Neuron (in vitro differentiated cells): ENCODE results near the gene KIF23.
"Not testable (repeated sequence)": the region's sequence is repeated elsewhere in the genome, so short reads cannot be mapped to it uniquely, and the experiment has no call there.

Experiments
- H2AFZ ChIP-seq: one replicate; pipeline ENCODE4 v1.6.1; 2013; ENCODE audit warnings: low read depth, mild to moderate bottlenecking, inconsistent platforms, low read length, moderate library complexity
- H3K27me3 ChIP-seq: one replicate; pipeline ENCODE4 v1.6.1; 2013; ENCODE audit warnings: low read length; ENCODE audit not compliant: insufficient read depth
- H3K36me3 ChIP-seq: one replicate; pipeline ENCODE4 v1.6.1; 2013; ENCODE audit warnings: low read length; ENCODE audit not compliant: insufficient read depth
- H3K4me1 ChIP-seq: one replicate; pipeline ENCODE4 v1.6.1; 2013; ENCODE audit warnings: low read length; ENCODE audit not compliant: insufficient read depth
- H3K4me3 ChIP-seq: 2 replicates; pipeline ENCODE4 v1.5.1; 2013; ENCODE audit warnings: mild to moderate bottlenecking, low read length, moderate library complexity
- H3K9me3 ChIP-seq: one replicate; pipeline ENCODE4 v1.6.1; 2013; ENCODE audit warnings: low read length

KIF23 gene

GRCh38 chr15:69424748-69425413 lies 10.7 kb downstream of the KIF23 start:
- Histone ChIP-seq H3K9me3 (no peaks in the 10 kb centered on the region), H3K27me3 (no peaks in the 10 kb centered on the region), H2AFZ (no peak overlapping the region), H3K36me3 (peaks cover 83% of the 10 kb centered on the region), H3K4me1 (no peaks in the 10 kb centered on the region), H3K4me3 (no peak overlapping the region)

GRCh38 chr15:69433831-69434230 lies 19.7 kb downstream of the KIF23 start:
- H2AFZ ChIP-seq, result no peak overlapping the region
- no peak overlapping the region for H3K4me3 ChIP-seq
- no peaks in the 10 kb centered on the region for H3K27me3 ChIP-seq
- no peaks in the 10 kb centered on the region for H3K9me3 ChIP-seq
- no peaks in the 10 kb centered on the region for H3K4me1 ChIP-seq
- peaks cover 81% of the 10 kb centered on the region for H3K36me3 ChIP-seq

GRCh38 chr15:69434238-69434637 lies 20.1 kb downstream of the KIF23 start:
- peaks cover 81% of the 10 kb centered on the region for H3K36me3 ChIP-seq

GRCh38 chr15:69434679-69435078 lies 20.5 kb downstream of the KIF23 start:
- Histone ChIP-seq H3K4me3 (no peak overlapping the region), H3K4me1 (no peaks in the 10 kb centered on the region), H3K9me3 (no peaks in the 10 kb centered on the region), H2AFZ (no peak overlapping the region), H3K27me3 (no peaks in the 10 kb centered on the region), H3K36me3 (peaks cover 81% of the 10 kb centered on the region)

More at GRCh38 chr15:69434238-69434637, 20.1 kb downstream of the KIF23 start:
- Histone ChIP-seq H3K4me3 (no peak overlapping the region), H3K4me1 (no peaks in the 10 kb centered on the region), H3K27me3 (no peaks in the 10 kb centered on the region), H2AFZ (no peak overlapping the region), H3K9me3 (no peaks in the 10 kb centered on the region)

- Histone ChIP-seq H3K9me3 (no peaks in the 10 kb centered on the region), H3K27me3 (no peaks in the 10 kb centered on the region), H3K4me3 (no peak overlapping the region), H3K4me1 (no peaks in the 10 kb centered on the region), H2AFZ (no peak overlapping the region), H3K36me3 (peaks cover 81% of the 10 kb centered on the region)
These were observed 21.8 kb downstream of the KIF23 start for GRCh38 chr15:69435985-69436384.

GRCh38 chr15:69436951-69437350 lies 22.8 kb downstream of the KIF23 start:
- peaks cover 85% of the 10 kb centered on the region for H3K36me3 ChIP-seq
- no peak overlapping the region for H2AFZ ChIP-seq
- H3K27me3 ChIP-seq, result no peaks in the 10 kb centered on the region
- no peaks in the 10 kb centered on the region for H3K9me3 ChIP-seq
- no peaks in the 10 kb centered on the region for H3K4me1 ChIP-seq
- no peak overlapping the region for H3K4me3 ChIP-seq

GRCh38 chr15:69439623-69440022 lies 25.5 kb downstream of the KIF23 start:
- no peak overlapping the region for H2AFZ ChIP-seq
- no peaks in the 10 kb centered on the region for H3K9me3 ChIP-seq
- peaks cover 84% of the 10 kb centered on the region for H3K36me3 ChIP-seq
- H3K27me3 ChIP-seq, result no peaks in the 10 kb centered on the region
- H3K4me1 ChIP-seq, result no peaks in the 10 kb centered on the region
- no peak overlapping the region for H3K4me3 ChIP-seq

- Histone ChIP-seq H3K4me1 (no peaks in the 10 kb centered on the region), H2AFZ (no peak overlapping the region), H3K9me3 (no peaks in the 10 kb centered on the region), H3K4me3 (no peak overlapping the region), H3K36me3 (peaks cover 84% of the 10 kb centered on the region), H3K27me3 (no peaks in the 10 kb centered on the region)
These were observed 29.0 kb downstream of the KIF23 start for GRCh38 chr15:69443032-69443611.

- Histone ChIP-seq H3K27me3 (no peaks in the 10 kb centered on the region), H3K4me1 (no peaks in the 10 kb centered on the region), H2AFZ (no peak overlapping the region), H3K36me3 (peaks cover 72% of the 10 kb centered on the region), H3K9me3 (no peaks in the 10 kb centered on the region), H3K4me3 (no peak overlapping the region)
These were observed 30.5 kb downstream of the KIF23 start for GRCh38 chr15:69444686-69445085.

GRCh38 chr15:69446953-69447352 lies 32.8 kb downstream of the KIF23 start:
- Histone ChIP-seq H2AFZ (no peak overlapping the region), H3K27me3 (no peaks in the 10 kb centered on the region), H3K4me1 (peaks cover 3% of the 10 kb centered on the region), H3K9me3 (no peaks in the 10 kb centered on the region), H3K4me3 (no peak overlapping the region), H3K36me3 (peaks cover 52% of the 10 kb centered on the region)

- H3K4me3 ChIP-seq, result not testable (repeated sequence)
- H3K36me3 ChIP-seq, result peaks cover 41% of the 10 kb centered on the region
These were observed 36.1 kb downstream of the KIF23 start for GRCh38 chr15:69450221-69450620.

GRCh38 chr15:69450968-69451695 lies 37.0 kb downstream of the KIF23 start:
- H3K4me3 ChIP-seq, result peak overlapping the region; percentile 77
- H2AFZ ChIP-seq, result peak overlapping the region; percentile 40
- H3K36me3 ChIP-seq, result peaks cover 42% of the 10 kb centered on the region
- H3K9me3 ChIP-seq, result no peaks in the 10 kb centered on the region
- no peaks in the 10 kb centered on the region for H3K27me3 ChIP-seq
- peaks cover 19% of the 10 kb centered on the region for H3K4me1 ChIP-seq

More at GRCh38 chr15:69450221-69450620, 36.1 kb downstream of the KIF23 start:
- H3K4me1 ChIP-seq, result peaks cover 19% of the 10 kb centered on the region
- not testable (repeated sequence) for H3K9me3 ChIP-seq, H3K27me3 ChIP-seq, H2AFZ ChIP-seq

- no peaks in the 10 kb centered on the region for H3K27me3 ChIP-seq
- peaks cover 42% of the 10 kb centered on the region for H3K36me3 ChIP-seq
- H2AFZ ChIP-seq, result peak overlapping the region; percentile 40
- H3K4me3 ChIP-seq, result peak overlapping the region; percentile 77
- peaks cover 19% of the 10 kb centered on the region for H3K4me1 ChIP-seq
- no peaks in the 10 kb centered on the region for H3K9me3 ChIP-seq
These were observed 38.0 kb downstream of the KIF23 start for GRCh38 chr15:69451951-69452691.
